GM06990 (cell line): ENCODE results near the gene PLA2G4F.

Source experiments
- DNase-seq: peaks from one replicate; pipeline ENCODE4 v3.0.0-alpha.2; 2011; ENCODE audit not compliant: insufficient read length; ENCODE audit errors: extremely low read depth
- H3K27me3 ChIP-seq: replicated peaks from 2 replicates; pipeline ENCODE4 v1.6.0; 2011; ENCODE audit warnings: low read length; ENCODE audit not compliant: control insufficient read depth, insufficient read depth
- H3K36me3 ChIP-seq: 2 replicates; pipeline ENCODE4 v1.5.1; 2011; ENCODE audit warnings: low read length; ENCODE audit not compliant: control insufficient read depth, insufficient read depth
- H3K4me3 ChIP-seq: replicated peaks from 2 replicates; pipeline ENCODE4 v1.5.1; 2011; ENCODE audit warnings: low read depth, mild to moderate bottlenecking, control low read depth, low read length
- TF ChIP-seq, protein P1 (sequence below): IDR thresholded peaks from 2 replicates; pipeline ENCODE4 v1.5.1; 2011; ENCODE audit warnings: low read length, control low read depth, mild to moderate bottlenecking, inconsistent platforms; ENCODE audit not compliant: insufficient read depth, poor library complexity, severe bottlenecking

The PLA2G4F gene

DNA sequence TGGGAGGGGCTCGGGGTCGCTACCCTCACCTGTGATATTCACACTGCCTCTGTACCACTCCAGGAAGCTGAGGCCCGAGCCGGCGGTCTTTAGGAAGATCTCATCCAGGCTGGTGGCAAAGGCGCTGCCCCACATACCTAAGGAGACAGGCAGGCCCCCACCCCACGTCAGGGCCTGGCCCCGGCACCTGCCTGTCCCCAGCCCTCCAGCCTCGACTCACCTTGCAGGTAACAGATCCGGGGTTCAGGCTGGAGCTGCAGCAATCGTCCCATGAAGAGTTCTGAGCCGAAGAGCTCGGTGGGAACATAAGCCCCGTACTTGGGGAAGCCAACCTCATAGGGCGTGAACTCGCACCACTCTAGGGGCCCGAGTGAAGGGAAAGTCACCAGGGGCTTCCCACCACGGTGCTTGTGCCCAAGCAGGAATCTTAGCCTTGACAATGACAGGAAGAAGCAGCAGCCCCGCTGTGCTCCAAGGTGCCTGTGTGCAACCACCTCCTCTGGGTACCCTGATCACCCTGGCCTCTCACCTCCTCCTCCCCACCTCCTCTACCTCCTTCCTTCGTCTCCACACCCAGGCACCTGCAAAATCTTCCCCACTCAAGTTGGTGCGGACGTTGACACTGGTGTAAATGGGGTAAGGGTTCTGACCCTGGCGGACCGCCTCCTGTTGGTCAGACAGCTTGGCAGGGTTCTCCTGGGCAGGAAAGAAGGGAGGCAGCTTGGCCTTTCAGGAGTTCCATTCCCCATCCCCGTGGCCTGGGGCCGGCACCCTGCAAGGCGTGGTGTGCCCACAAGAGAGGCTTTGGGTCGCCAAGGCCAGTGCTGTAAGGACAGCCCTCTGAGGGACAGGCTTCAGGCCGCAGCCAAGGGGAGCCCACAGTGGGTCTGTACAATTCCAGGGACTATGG is 10.6 kb downstream of the PLA2G4F start:
- no peak for DNase-seq
- TF ChIP-seq, protein P1, sequence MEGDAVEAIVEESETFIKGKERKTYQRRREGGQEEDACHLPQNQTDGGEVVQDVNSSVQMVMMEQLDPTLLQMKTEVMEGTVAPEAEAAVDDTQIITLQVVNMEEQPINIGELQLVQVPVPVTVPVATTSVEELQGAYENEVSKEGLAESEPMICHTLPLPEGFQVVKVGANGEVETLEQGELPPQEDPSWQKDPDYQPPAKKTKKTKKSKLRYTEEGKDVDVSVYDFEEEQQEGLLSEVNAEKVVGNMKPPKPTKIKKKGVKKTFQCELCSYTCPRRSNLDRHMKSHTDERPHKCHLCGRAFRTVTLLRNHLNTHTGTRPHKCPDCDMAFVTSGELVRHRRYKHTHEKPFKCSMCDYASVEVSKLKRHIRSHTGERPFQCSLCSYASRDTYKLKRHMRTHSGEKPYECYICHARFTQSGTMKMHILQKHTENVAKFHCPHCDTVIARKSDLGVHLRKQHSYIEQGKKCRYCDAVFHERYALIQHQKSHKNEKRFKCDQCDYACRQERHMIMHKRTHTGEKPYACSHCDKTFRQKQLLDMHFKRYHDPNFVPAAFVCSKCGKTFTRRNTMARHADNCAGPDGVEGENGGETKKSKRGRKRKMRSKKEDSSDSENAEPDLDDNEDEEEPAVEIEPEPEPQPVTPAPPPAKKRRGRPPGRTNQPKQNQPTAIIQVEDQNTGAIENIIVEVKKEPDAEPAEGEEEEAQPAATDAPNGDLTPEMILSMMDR = no peak

GRCh38 chr15:42144841-42145375 is 11.5 kb downstream of the PLA2G4F start:
- Histone ChIP-seq H3K4me3 (no peak overlapping the region), H3K36me3 (no peaks in the 10 kb centered on the region), H3K27me3 (no peaks in the 10 kb centered on the region; the same call in 1 of the 2 replicates)
- TF ChIP-seq, protein P1 = no peak
- DNase-seq = no peak

More for the DNA sequence above, 10.6 kb downstream of the PLA2G4F start:
- Histone ChIP-seq H3K27me3 (no peaks in the 10 kb centered on the region), H3K4me3 (no peak overlapping the region), H3K36me3 (no peaks in the 10 kb centered on the region)

DNA sequence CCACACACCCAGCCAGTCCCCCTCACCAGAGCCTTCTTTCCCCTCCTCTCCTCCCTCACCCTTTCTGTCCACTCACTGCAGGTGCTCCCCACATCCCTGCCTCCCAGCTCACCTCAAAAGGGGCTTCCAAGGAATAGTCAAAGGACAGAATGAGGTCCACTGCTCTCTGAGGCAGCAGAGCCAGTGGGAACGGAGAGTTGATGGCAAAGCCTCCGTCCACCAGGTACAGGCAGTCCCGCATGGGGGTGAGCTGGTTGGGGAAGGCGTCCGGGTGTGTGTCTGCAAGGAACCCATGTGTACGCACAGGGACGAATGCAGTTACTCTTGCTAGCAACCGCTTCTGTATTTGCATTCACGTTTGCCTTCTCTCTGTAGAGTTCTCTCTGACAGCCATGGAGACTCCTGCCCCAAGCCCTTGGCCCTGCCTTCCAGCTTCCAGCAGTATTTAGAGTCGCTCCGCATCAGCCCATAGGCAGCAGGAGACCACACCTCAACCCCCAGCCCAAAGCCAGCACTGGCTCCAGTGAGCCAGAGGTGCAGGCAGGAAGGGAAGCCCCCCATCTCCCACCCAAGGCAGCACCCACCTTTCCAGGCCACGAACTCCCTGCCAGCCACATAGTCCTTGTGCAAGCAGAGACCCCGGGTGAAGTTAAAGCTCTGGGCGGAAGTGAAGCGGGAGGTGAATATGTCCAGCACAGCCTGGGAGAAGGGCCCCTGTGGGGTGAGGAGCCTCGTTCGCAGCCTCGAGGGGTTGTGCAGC is 12.4 kb downstream of the PLA2G4F start:
- no peak for DNase-seq
- no peaks in the 10 kb centered on the region; the same call in 1 of the 2 replicates for H3K27me3 ChIP-seq
- TF ChIP-seq, protein P1 = no peak
- no peaks in the 10 kb centered on the region for H3K36me3 ChIP-seq
- H3K4me3 ChIP-seq = no peak overlapping the region

- H3K4me3 ChIP-seq = no peak overlapping the region
- no peaks in the 10 kb centered on the region; the same call in 1 of the 2 replicates for H3K27me3 ChIP-seq
- no peaks in the 10 kb centered on the region for H3K36me3 ChIP-seq
- TF ChIP-seq, protein P1 = no peak
- no peak for DNase-seq
Observed at GRCh38 chr15:42143356-42143755, 13.1 kb downstream of the PLA2G4F start.

GRCh38 chr15:42141795-42142667 is 14.4 kb downstream of the PLA2G4F start:
- H3K4me3 ChIP-seq = no peak overlapping the region
- no peaks in the 10 kb centered on the region; the same call in 1 of the 2 replicates for H3K27me3 ChIP-seq
- TF ChIP-seq, protein P1 = no peak
- H3K36me3 ChIP-seq = no peaks in the 10 kb centered on the region
- DNase-seq = no peak
